Mesodermal cell (in vitro differentiated cells): ENCODE data around the gene MTX2.
"Not testable (repeated sequence)": the region's sequence is repeated elsewhere in the genome, so short reads cannot be mapped to it uniquely, and the experiment has no call there.

Experiments
- H3K27ac ChIP-seq: 2 replicates; pipeline ENCODE4 v1.7.0; 2013; ENCODE audit warnings: mild to moderate bottlenecking, low read depth, low read length, moderate library complexity; ENCODE audit not compliant: severe bottlenecking
- H3K36me3 ChIP-seq: 2 replicates; pipeline ENCODE4 v1.7.1; 2013; ENCODE audit warnings: mild to moderate bottlenecking, low read length, moderate library complexity; ENCODE audit not compliant: control insufficient read depth, insufficient read depth
- H3K4me1 ChIP-seq: one replicate; pipeline ENCODE4 v1.7.1; 2013; ENCODE audit warnings: mild to moderate bottlenecking, low read length; ENCODE audit not compliant: insufficient read depth, control insufficient read depth, poor library complexity, severe bottlenecking
- H3K4me3 ChIP-seq: 2 replicates; pipeline ENCODE4 v1.7.0; 2013; ENCODE audit warnings: low read length, control low read depth, mild to moderate bottlenecking; ENCODE audit not compliant: insufficient read depth, poor library complexity, severe bottlenecking; ENCODE audit errors: extremely low read depth
- H3K9me3 ChIP-seq: 2 replicates; pipeline ENCODE4 v1.7.1; 2013; ENCODE audit warnings: mild to moderate bottlenecking, low read length, moderate library complexity; ENCODE audit not compliant: control insufficient read depth
- WGBS, 2 experiments: methylation state at CpG; one replicate each; pipeline ENCODE4 v1.1.5; 2013; ENCODE audit warnings: missing lambda C conversion rate in 2 of 2; ENCODE audit not compliant: insufficient coverage in 2 of 2; 5-methylcytosine and 5-hydroxymethylcytosine counted together

MTX2 gene

DNA sequence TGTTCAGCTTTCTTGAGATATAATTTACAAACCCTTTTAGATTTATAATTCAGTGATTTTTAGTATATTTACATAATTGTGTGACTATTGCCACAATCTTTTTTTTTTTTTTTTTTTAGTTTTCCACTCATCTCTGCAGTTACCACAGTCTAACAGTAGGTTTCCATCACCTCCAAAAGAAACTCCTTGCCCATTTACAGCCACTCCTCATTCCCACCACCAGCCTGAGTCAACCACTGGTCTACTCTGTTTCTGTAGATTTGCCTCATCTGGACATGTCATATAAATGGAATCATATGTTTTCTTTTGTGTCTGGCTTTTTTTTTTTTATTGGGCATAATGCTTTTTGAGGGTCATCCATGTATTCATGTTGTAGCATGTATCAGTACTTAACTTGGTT is 16.1 kb downstream of the MTX2 start:
- Histone ChIP-seq H3K27ac (no peak overlapping the region), H3K36me3 (no peaks in the 10 kb centered on the region), H3K9me3 (no peaks in the 10 kb centered on the region), H3K4me3 (no peak overlapping the region), H3K4me1 (peaks cover 9% of the 10 kb centered on the region)

DNA sequence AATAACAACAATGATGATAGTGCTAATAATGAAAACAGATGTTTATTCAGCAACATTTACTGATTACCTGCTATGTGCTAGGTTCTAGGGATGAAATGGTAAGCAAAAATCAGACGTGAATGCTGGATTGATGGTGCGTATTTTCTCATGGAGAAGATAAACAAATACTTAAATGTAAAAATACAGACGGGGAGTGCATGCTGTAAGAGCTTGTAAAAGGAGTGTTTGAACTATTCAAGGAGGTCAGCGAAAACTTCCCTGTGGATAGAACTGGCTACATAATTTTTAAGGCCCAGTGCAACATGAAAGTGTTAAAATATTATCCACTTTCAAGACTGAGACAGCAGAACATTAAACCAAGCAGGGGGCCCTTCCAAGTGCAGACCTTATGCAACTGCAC is 22.1 kb downstream of the MTX2 start:
- WGBS, 2 experiments: 85 to 88% methylated on average over 2 of the region's 4 CpGs
- Histone ChIP-seq H3K36me3 (no peaks in the 10 kb centered on the region), H3K4me1 (no peaks in the 10 kb centered on the region), H3K4me3 (no peak overlapping the region), H3K27ac (no peak overlapping the region), H3K9me3 (no peaks in the 10 kb centered on the region)

DNA sequence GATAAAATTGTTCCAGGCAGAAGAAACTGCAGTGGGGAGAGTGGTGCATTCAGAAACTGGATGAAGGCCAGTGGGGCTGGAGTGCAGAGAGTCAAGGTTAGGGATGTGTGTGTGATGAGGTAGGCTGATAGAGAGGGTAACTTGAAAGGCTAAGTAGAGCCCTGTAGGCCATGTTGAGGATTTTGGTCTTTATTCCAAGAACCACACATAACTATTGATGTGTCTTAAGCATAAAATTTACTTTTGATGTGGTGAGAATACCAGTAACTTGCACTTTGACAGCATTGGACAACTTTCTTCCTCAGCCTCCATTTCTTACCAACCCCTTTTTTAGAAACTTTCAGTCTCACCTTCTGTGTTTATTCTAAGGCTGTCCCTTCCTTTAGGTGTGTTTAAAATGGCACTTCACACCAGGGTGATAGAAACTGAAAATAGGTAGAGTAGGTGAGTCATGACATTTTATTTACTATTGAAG is 22.6 kb downstream of the MTX2 start:
- Histone ChIP-seq H3K4me1 (no peaks in the 10 kb centered on the region), H3K27ac (no peak overlapping the region), H3K4me3 (no peak overlapping the region), H3K36me3 (no peaks in the 10 kb centered on the region), H3K9me3 (no peaks in the 10 kb centered on the region)

DNA sequence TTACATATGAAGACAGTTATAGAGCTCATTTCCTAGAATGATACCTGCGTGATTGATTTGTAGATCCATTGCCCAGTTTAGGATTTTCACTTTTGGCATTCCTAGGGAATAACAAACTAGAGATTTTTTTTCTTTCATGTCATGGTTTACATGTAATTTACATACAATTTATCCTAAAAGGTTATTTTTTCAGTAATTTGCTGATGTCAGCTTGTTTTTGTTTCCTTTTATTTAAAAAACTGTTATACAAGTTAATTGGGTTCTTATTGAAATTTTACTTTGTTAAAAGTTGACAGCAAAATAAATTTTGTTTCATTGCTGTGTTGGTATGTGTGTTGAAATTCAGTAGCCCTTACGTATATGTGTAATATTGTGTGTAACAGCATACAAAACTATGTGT is 23.4 kb downstream of the MTX2 start:
- H3K4me1 ChIP-seq: no peaks in the 10 kb centered on the region
- no CpG with 5 or more reads among the region's 2 CpGs for WGBS, 2 experiments
- H3K36me3 ChIP-seq: no peaks in the 10 kb centered on the region
- H3K27ac ChIP-seq: no peak overlapping the region
- H3K9me3 ChIP-seq: no peaks in the 10 kb centered on the region
- no peak overlapping the region for H3K4me3 ChIP-seq

DNA sequence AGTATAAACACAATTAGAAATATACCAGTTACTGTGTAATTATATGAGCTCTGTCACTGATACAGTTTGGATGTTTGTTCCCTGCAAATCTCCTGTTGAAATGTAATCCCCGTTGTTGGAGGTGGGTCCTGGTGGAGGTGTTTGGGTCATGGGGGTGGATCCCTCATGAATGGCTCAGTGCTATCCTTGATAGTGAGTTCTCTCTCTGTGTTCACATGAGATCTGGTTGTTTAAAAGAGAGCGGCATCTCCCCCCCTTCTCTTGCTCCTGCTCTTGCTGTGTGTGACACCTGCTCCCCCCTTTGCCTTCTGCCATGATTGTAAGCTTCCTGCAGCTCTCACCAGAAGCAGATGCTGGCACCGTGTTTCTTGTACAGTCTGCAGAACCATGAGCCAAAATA is 24.1 kb downstream of the MTX2 start:
- Histone ChIP-seq H3K4me1 (no peaks in the 10 kb centered on the region), H3K36me3 (no peaks in the 10 kb centered on the region), H3K9me3 (no peaks in the 10 kb centered on the region), H3K27ac (no peak overlapping the region), H3K4me3 (no peak overlapping the region)
- 66 to 80% methylated on average over 2 of the region's 3 CpGs for WGBS, 2 experiments

GRCh38 chr2:176297067-176297466 is 27.8 kb downstream of the MTX2 start:
- no peaks in the 10 kb centered on the region for H3K36me3 ChIP-seq
- H3K4me3 ChIP-seq: no peak overlapping the region
- no peak overlapping the region for H3K27ac ChIP-seq
- WGBS, 2 experiments: 82 to 100% methylated on average over 1 to 2 of the region's 3 CpGs
- no peaks in the 10 kb centered on the region for H3K9me3 ChIP-seq
- no peaks in the 10 kb centered on the region for H3K4me1 ChIP-seq

DNA sequence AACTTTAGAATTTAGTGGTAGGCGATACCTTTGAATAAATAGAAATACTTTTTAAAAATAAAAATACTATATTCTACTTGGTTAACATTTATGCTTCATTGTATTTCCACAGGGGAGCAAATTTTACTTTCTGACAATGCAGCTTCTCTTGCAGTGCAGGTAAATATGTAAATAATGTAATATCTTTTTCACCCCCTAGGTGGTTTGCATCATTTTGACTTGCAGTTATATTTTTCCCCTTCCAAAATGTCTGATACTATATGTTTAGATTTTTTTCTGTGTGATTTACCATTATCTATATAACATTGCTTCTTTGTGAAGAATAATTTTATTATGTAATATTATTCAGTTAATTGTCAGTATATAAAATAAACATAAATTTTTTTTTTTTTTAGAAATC is 28.5 kb downstream of the MTX2 start:
- Histone ChIP-seq H3K36me3 (no peaks in the 10 kb centered on the region), H3K4me1 (no peaks in the 10 kb centered on the region), H3K27ac (no peak overlapping the region), H3K9me3 (no peaks in the 10 kb centered on the region), H3K4me3 (no peak overlapping the region)
- no CpG with 5 or more reads among the region's 1 CpG for WGBS, 2 experiments

GRCh38 chr2:176306020-176306419 is 36.8 kb downstream of the MTX2 start:
- H3K9me3 ChIP-seq, H3K4me3 ChIP-seq, H3K36me3 ChIP-seq, H3K4me1 ChIP-seq, H3K27ac ChIP-seq: not testable (repeated sequence)
- WGBS, 2 experiments: no CpG with 5 or more reads among the region's 1 CpG

GRCh38 chr2:176317199-176317598 is 48.0 kb downstream of the MTX2 start:
- Histone ChIP-seq H3K36me3 (no peaks in the 10 kb centered on the region), H3K9me3 (no peaks in the 10 kb centered on the region)

DNA sequence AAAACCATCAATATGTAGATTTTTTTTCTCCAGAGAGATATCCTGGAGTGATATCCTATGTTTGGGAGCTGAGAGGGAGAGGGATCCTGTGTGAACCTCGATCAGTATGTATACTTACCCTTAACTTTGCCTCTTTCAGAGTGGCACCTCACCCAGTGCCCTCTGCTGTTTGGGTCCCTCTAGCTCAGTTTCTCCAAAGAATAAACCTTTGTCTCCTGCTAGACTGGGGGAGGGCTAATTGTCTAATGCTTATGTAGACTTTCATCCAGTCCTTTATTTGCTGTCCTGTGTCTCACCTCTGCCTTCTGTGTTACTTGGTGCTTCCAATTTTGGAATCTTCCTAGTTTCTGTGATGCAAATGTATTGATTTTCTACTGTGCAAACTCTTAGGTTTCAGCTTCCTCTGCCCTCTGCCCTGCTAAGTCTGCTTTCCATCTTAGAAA is 48.4 kb downstream of the MTX2 start:
- no peaks in the 10 kb centered on the region for H3K36me3 ChIP-seq
- no peak overlapping the region for H3K27ac ChIP-seq
- no CpG with 5 or more reads among the region's 1 CpG for WGBS, 2 experiments
- H3K4me1 ChIP-seq: no peaks in the 10 kb centered on the region
- H3K4me3 ChIP-seq: no peak overlapping the region
- H3K9me3 ChIP-seq: no peaks in the 10 kb centered on the region

More at GRCh38 chr2:176317199-176317598, 48.0 kb downstream of the MTX2 start:
- Histone ChIP-seq H3K4me3 (no peak overlapping the region), H3K4me1 (no peaks in the 10 kb centered on the region), H3K27ac (no peak overlapping the region)

DNA sequence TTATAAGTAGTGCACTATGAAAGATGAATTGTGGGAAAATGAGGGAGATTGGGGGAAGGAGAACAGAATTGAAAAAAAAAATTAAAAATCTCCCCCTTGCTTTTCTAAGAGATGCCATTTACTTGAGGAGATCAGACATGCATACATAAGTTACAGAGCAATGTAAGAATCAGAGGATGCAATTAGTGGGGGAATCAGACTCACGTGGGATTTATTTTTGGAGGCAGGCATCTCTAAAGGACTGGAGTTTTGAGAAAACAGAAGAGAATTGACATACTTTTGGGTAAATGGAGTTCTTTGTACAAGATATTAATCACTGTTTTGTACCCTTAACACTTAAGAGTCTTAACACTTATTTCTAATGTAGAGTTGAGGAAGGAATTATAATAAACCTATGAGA is 52.7 kb downstream of the MTX2 start:
- Histone ChIP-seq H3K27ac (no peak overlapping the region), H3K36me3 (no peaks in the 10 kb centered on the region), H3K4me1 (no peaks in the 10 kb centered on the region), H3K4me3 (no peak overlapping the region), H3K9me3 (no peaks in the 10 kb centered on the region)
- 80 to 100% methylated on average over 1 of the region's 1 CpG for WGBS, 2 experiments

DNA sequence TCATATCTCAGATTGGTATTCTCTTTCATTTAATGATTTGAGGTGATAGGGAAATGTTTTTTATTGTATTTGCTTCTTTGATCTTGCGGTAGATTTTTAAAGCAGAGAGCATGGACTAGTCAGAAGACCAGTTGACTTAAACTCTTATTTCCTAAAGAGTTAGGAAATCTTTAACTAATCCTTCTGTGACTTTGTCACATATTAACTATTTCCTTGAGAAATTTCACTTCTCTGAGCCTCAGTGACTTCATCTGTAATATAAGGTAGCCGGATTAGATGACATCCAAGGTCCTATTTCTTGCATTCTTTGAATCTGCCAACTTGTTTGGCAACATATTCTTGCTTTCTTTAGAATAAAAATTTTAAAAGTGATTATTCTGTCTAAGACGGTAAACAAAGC is 55.6 kb downstream of the MTX2 start:
- H3K9me3 ChIP-seq: no peaks in the 10 kb centered on the region
- no peaks in the 10 kb centered on the region for H3K4me1 ChIP-seq
- no CpG with 5 or more reads among the region's 3 CpGs for WGBS, 2 experiments
- H3K36me3 ChIP-seq: peaks cover 9% of the 10 kb centered on the region
- H3K27ac ChIP-seq: no peak overlapping the region
- no peak overlapping the region for H3K4me3 ChIP-seq
